ENCODE results near the gene RERG.
"Not testable (repeated sequence)": the region's sequence is repeated elsewhere in the genome, so short reads cannot be mapped to it uniquely, and the experiment has no call there.

The RERG gene

DNA sequence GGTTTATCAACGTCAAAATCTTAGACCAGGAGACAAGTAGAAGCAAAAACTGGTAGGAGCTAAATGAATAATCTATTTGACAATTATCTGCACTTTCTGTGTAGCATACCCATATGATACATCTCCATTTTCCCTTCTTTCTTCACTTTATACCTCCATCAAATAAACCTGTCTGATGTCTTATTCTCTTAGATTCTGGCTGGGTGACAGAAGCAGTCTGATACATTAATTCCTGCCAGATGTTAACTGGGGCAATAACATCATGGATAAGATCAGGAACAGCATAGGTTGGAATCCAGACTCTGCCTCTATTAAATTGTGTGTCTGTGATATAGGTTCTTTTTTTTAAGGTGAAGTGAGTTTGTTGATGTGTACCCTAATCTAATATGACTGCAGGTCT lies 11.7 kb upstream of the RERG start:
- no peak for DNase-seq (ENCODE audit: low read depth)
- TF ChIP-seq, protein P1, sequence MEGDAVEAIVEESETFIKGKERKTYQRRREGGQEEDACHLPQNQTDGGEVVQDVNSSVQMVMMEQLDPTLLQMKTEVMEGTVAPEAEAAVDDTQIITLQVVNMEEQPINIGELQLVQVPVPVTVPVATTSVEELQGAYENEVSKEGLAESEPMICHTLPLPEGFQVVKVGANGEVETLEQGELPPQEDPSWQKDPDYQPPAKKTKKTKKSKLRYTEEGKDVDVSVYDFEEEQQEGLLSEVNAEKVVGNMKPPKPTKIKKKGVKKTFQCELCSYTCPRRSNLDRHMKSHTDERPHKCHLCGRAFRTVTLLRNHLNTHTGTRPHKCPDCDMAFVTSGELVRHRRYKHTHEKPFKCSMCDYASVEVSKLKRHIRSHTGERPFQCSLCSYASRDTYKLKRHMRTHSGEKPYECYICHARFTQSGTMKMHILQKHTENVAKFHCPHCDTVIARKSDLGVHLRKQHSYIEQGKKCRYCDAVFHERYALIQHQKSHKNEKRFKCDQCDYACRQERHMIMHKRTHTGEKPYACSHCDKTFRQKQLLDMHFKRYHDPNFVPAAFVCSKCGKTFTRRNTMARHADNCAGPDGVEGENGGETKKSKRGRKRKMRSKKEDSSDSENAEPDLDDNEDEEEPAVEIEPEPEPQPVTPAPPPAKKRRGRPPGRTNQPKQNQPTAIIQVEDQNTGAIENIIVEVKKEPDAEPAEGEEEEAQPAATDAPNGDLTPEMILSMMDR (conservative IDR thresholded peaks at IDR 0.05; ENCODE audit: control insufficient read depth, insufficient read depth, low read depth, low read length), result no peak
- no peak overlapping the region for H3K4me3 ChIP-seq (ENCODE audit: control insufficient read depth, low read depth, low read length)

DNA sequence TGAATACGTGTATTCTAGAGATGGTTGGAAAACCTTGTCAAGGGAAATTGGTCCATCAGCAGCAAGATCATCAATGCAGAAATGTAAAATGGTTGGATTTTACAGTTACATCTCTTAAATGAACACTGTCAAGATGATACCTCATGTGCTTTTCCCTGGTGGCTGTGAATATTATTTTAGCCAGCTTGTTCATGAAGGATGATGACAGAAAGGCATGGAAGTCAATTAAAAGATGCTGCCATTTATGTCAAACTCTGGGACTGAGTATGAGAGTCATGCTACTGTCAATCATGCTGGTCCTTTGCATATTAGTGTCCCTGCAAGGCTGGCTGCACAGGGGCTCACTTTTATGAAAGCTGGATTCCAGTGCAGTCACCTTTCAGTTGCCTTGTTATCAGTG lies 10.3 kb upstream of the RERG start:
- TF ChIP-seq, protein P1 (conservative IDR thresholded peaks at IDR 0.05; ENCODE audit: control insufficient read depth, insufficient read depth, low read depth, low read length), result no peak
- no peak overlapping the region for H3K4me3 ChIP-seq (ENCODE audit: control insufficient read depth, low read depth, low read length)
- DNase-seq (ENCODE audit: low read depth), result no peak

DNA sequence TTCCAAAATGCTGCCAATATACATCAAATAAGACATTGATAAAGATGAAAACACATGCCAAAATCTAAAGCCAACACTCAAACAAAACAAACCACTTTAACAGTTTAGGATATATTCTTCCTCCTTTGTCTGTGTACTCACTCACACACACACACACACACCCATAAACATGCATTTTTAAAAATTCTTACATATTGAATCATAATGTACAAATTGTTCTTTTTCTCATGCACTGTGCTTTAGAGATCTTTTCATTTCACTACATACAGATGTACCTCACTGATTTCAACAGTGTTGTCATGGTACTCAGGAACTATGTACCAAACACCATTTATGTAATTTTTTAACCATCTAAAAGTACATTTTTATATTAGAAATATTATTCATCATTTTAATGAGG lies 9.5 kb upstream of the RERG start:
- peak; percentile 67 for DNase-seq (ENCODE audit: low read depth)
- no peak overlapping the region for H3K4me3 ChIP-seq (ENCODE audit: control insufficient read depth, low read depth, low read length)
- TF ChIP-seq, protein P1 (conservative IDR thresholded peaks at IDR 0.05; ENCODE audit: control insufficient read depth, insufficient read depth, low read depth, low read length), result no peak

DNA sequence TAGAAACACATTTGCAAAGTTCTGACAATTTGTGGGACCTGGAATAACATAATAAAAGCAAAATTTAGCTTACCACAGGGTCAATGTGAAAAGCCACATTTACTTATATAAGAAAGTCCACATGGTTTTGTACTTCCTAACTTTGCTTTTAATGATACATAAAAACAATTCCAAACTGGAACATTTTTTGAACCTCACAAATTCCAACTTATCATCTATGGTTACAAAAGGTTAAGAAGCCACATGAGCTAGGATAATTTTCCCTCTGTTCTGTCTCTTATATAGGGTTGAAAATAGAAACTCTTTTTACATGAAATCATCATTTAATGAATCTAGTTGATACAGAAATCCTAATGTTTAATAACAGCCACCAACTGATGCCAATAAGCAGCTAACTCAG lies 8.9 kb upstream of the RERG start:
- TF ChIP-seq, protein P1 (conservative IDR thresholded peaks at IDR 0.05; ENCODE audit: control insufficient read depth, insufficient read depth, low read depth, low read length), result no peak
- DNase-seq (ENCODE audit: low read depth), result peak; percentile 25
- H3K4me3 ChIP-seq (ENCODE audit: control insufficient read depth, low read depth, low read length), result no peak overlapping the region

DNA sequence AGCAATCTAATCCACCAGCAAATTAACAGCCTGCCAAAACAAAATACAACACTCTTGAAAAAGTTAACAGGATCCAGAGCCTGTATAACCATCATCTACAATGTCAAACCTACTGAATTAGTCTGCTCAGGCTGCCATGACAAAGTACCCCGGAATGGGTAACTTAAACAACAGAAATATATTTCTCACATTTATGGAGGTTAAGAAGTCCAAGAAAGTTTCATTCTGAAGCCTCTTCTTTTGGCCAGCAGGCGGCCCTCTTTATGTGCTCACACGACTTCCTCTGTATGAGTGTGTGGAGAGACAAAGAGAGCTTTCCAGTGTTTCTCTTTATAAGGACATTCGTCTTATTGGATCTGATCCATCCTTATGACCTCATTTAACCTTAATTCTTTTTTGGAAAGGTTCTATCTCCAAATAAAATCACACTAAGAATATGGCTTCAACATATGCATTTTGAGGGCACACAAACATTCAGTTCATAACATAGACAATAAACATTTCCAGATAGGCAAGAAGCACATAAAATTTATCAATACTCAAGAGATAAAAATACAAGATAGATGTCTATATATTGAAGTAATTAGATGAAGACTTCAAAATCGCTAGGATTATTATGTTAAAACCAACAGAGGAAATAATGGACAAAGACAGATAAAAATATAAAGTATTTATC lies 5.9 kb upstream of the RERG start:
- peak; percentile 78 for DNase-seq (ENCODE audit: low read depth)
- TF ChIP-seq, protein P1 (conservative IDR thresholded peaks at IDR 0.05; ENCODE audit: control insufficient read depth, insufficient read depth, low read depth, low read length), result peak; percentile 83
- no peak overlapping the region for H3K4me3 ChIP-seq (ENCODE audit: control insufficient read depth, low read depth, low read length)

DNA sequence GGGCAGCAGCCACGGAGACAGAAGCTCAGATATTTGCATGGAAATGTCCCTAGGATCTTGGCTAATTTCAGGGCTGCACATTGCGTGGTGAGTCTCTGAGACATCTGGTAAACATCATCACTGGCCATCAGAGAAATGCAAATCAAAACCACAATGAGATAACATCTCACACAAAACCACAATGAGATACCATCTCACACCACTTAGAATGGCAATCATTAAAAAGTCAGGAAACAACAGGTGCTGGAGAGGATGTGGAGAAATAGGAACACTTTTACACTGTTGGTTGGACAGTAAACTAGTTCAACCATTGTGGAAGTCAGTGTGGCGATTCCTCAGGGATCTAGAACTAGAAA lies 4.6 kb upstream of the RERG start:
- H3K4me3 ChIP-seq (ENCODE audit: control insufficient read depth, low read depth, low read length), result not testable (repeated sequence)
- peak; percentile 51 for DNase-seq (ENCODE audit: low read depth)

DNA sequence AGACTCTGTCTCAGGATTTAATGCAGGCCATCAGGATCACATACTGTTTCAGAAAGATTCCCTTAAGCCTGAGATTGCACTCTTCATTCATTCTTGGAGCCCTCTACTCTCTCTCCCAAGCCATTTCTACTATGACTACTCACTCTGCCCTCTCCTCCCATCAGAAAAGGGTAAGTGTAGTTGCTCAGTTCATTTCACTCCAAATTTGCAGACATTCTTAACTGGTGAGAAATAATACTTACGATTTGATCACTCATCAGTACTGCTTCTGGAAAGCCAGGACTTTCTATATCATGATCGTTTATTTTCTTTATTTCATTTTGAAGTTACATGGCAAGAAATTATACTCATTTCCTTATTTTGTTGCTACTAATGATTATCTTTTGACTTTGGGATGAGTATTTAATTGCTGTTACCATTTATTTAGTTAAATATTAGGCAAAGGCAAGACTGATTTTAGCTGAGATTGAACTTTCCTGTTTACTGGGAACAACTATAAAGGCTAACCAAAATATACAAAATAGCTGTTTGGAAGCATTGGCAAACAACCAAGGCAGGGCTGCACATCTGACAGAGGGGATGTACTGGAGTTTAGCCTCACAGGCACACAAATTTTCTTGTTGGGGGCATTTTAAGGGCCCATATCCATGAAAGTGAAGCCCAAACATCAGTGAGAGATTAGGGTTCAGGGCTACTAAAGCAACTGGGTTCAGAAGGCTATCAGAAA lies 4.1 kb upstream of the RERG start:
- DNase-seq (ENCODE audit: low read depth), result no peak
- H3K4me3 ChIP-seq (ENCODE audit: control insufficient read depth, low read depth, low read length), result no peak overlapping the region
- TF ChIP-seq, protein P1 (conservative IDR thresholded peaks at IDR 0.05; ENCODE audit: control insufficient read depth, insufficient read depth, low read depth, low read length), result no peak
